HCT116 (cell line): ENCODE measurements around the gene SYNE1. TPM values are rescaled to one million over a fixed set of nuclear protein-coding genes. Genes with fewer than 3 reads are reported as not detected.
A peak's percentile ranks its signal among the peaks of the same experiment; 100 is the strongest.

Experiments used
- ATAC-seq: fragments of 200-7000 bp; cut with Tn5 transposase; 2 replicates; pipeline ENCODE4 v1.9.1; 2020; ENCODE audit warnings: mild to moderate bottlenecking, moderate library complexity
- BruUV-seq: library from RNA; stranded (reverse); fragments of 400-500 nt; replicated peaks from 2 replicates; lab custom pipeline; 2021; lab: Mats Ljungman, UMichigan
- CTCF ChIA-PET: fragments of 300-600 bp; sonication (Branson Sonifier 250); formaldehyde crosslinking; loops from one replicate; lab custom pipeline; 2021; ENCODE audit warnings: antibody characterized with exemption; lab: Charles Lee
- POLR2A ChIA-PET: fragments of 300-600, 350-600 bp; sonication (Branson Sonifier 250); formaldehyde crosslinking; loops from one replicate; lab custom pipeline; 2021; ENCODE audit warnings: antibody characterized with exemption; lab: Charles Lee
- RAD21 ChIA-PET, 2 experiments: fragments of 300-600 bp; sonication (Branson Sonifier 250); formaldehyde crosslinking; loops; one replicate each; lab custom pipeline; 2023; ENCODE audit warnings: low total read pairs in 2 of 2; ENCODE audit not compliant: uncharacterized antibody in 2 of 2, unreplicated experiment in 2 of 2, low non-redundant PET in 1 of 2; lab: Charles Lee
- DNase-seq: peaks from one replicate; pipeline ENCODE4 v3.0.0-alpha.2; 2010; ENCODE audit warnings: low read depth, low spot score
- H2AFZ ChIP-seq: fragments of 200-600 bp; shearing (Covaris generic), sonication (generic); 2 replicates; pipeline ENCODE4 v1.6.1; 2017; ENCODE audit warnings: low read depth, mixed run types, mixed read lengths, antibody characterized with exemption, low read length; ENCODE audit not compliant: poor library complexity, severe bottlenecking
- H3K27ac ChIP-seq: 2 replicates; pipeline ENCODE4 v1.5.1; 2012; ENCODE audit warnings: low read depth, low read length
- H3K27me3 ChIP-seq: fragments of 200-600 bp; sonication (generic); 2 replicates; pipeline ENCODE4 v1.6.1; 2016; ENCODE audit warnings: mixed run types, low read length, mixed read lengths; ENCODE audit not compliant: insufficient read depth
- H3K36me3 ChIP-seq, 2 experiments: fragments of 200-500 bp in 1 of 2; fragments of 200-600 bp in 1 of 2; sonication (Bioruptor generic) in 1 of 2; sonication (generic) in 1 of 2; 2 replicates each; pipeline versions ENCODE4 v1.5.1 to v1.6.1; 2014 to 2016; ENCODE audit warnings: low read length in 2 of 2, inconsistent platforms in 1 of 2, mixed read lengths in 1 of 2, mixed run types in 1 of 2; ENCODE audit not compliant: insufficient read depth in 2 of 2, control insufficient read depth in 1 of 2
- H3K4me1 ChIP-seq, 2 experiments: fragments of 200-600 bp in 1 of 2; sonication (generic) in 1 of 2; 2 replicates each; pipeline versions ENCODE4 v1.5.1 to v1.6.1; 2012 to 2017; ENCODE audit warnings: low read length in 2 of 2, inconsistent platforms in 1 of 2, mild to moderate bottlenecking in 1 of 2, mixed read lengths in 1 of 2, mixed run types in 1 of 2, moderate library complexity in 1 of 2; ENCODE audit not compliant: insufficient read depth in 2 of 2, control insufficient read depth in 1 of 2
- H3K4me2 ChIP-seq: fragments of 200-600 bp; sonication (generic); 2 replicates; pipeline ENCODE4 v1.6.1; 2017; ENCODE audit warnings: mixed run types, low read length, mixed read lengths
- H3K4me3 ChIP-seq, 2 experiments: fragments of 200-600 bp in 1 of 2; sonication (generic) in 1 of 2; replicated peaks in 1 of 2; 2 replicates each; pipeline ENCODE4 v1.5.1; 2011 to 2016; ENCODE audit warnings: low read length in 2 of 2, control low read depth in 1 of 2, low read depth in 1 of 2, mild to moderate bottlenecking in 1 of 2, mixed read lengths in 1 of 2, mixed run types in 1 of 2
- H3K79me2 ChIP-seq: fragments of 200-600 bp; sonication (generic); 2 replicates; pipeline ENCODE4 v1.6.1; 2017; ENCODE audit warnings: mild to moderate bottlenecking, mixed run types, low read length, moderate library complexity, mixed read lengths; ENCODE audit not compliant: insufficient read depth
- H3K9ac ChIP-seq: fragments of 200-600 bp; sonication (generic); 2 replicates; pipeline ENCODE4 v1.6.1; 2016; ENCODE audit warnings: low read length, mixed read lengths
- H3K9me2 ChIP-seq: fragments of 200-600 bp; sonication (generic), shearing (Covaris generic); 2 replicates; pipeline ENCODE4 v1.6.1; 2017; ENCODE audit warnings: mixed run types, mild to moderate bottlenecking, moderate library complexity; ENCODE audit not compliant: insufficient read depth
- H3K9me3 ChIP-seq, 2 experiments: fragments of 200-500 bp in 1 of 2; fragments of 200-600 bp in 1 of 2; sonication (Bioruptor generic) in 1 of 2; sonication (generic) in 1 of 2; 2 replicates each; pipeline ENCODE4 v1.6.1; 2014 to 2017; ENCODE audit warnings: low read length in 2 of 2, mixed read lengths in 2 of 2, inconsistent platforms in 1 of 2, low read depth in 1 of 2, mild to moderate bottlenecking in 1 of 2, mixed run types in 1 of 2, moderate library complexity in 1 of 2; ENCODE audit not compliant: control insufficient read depth in 1 of 2, insufficient read depth in 1 of 2
- H4K20me1 ChIP-seq: fragments of 200-600 bp; sonication (generic), shearing (Covaris generic); 2 replicates; pipeline ENCODE4 v1.6.1; 2017; ENCODE audit warnings: mixed run types, mild to moderate bottlenecking, moderate library complexity; ENCODE audit not compliant: insufficient read depth
- CBX3 ChIP-seq: IDR thresholded peaks from 2 replicates; pipeline ENCODE4 v1.6.1; 2012; ENCODE audit warnings: low read depth
- CEBPB ChIP-seq: IDR thresholded peaks from 2 replicates; pipeline ENCODE4 v1.6.1; 2012; ENCODE audit warnings: low read depth
- EGR1 ChIP-seq: IDR thresholded peaks from 2 replicates; pipeline ENCODE4 v1.6.1; 2012; ENCODE audit warnings: low read depth
- ELF1 ChIP-seq: IDR thresholded peaks from 2 replicates; pipeline ENCODE4 v1.6.1; 2012; ENCODE audit warnings: low read depth, borderline replicate concordance
- EZH2 ChIP-seq: fragments of 200-600 bp; sonication (generic); IDR thresholded peaks from 2 replicates; pipeline ENCODE4 v1.6.1; 2017; ENCODE audit warnings: antibody characterized with exemption, mixed run types
- EZH2phosphoT487 ChIP-seq: fragments of 200-600 bp; IDR thresholded peaks from 2 replicates; pipeline ENCODE4 v1.6.1; 2018; ENCODE audit warnings: antibody characterized with exemption, borderline replicate concordance
- JUND ChIP-seq: IDR thresholded peaks from 2 replicates; pipeline ENCODE4 v1.6.1; 2012
- MAX ChIP-seq: IDR thresholded peaks from 2 replicates; pipeline ENCODE4 v1.6.1; 2012
- POLR2AphosphoS5 ChIP-seq: IDR thresholded peaks from 2 replicates; pipeline ENCODE4 v1.6.1; 2011; ENCODE audit warnings: mild to moderate bottlenecking, low read depth, low read length, moderate library complexity
- SP1 ChIP-seq: IDR thresholded peaks from 2 replicates; pipeline ENCODE4 v1.6.1; 2012; ENCODE audit warnings: low read depth
- ZBTB33 ChIP-seq: IDR thresholded peaks from 2 replicates; pipeline ENCODE4 v1.6.1; 2011; ENCODE audit warnings: mild to moderate bottlenecking, low read length, moderate library complexity; ENCODE audit not compliant: insufficient replicate concordance; ENCODE audit errors: extremely low read depth
- ZFX ChIP-seq: fragments of 450-650 bp; IDR thresholded peaks from 2 replicates; pipeline ENCODE4 v1.6.1; 2017
- intact Hi-C: fragments of 100-400 bp; cut with micrococcal nuclease; formaldehyde crosslinking; loops from 2 replicates; pipeline ENCODE4 v1.10.0; 2022
- total RNA-seq: library from RNA; stranded (reverse); gene quantifications from one replicate; pipeline ENCODE4 v1.2.1, GENCODE V29; 2021; ENCODE audit not compliant: unreplicated experiment
- TF ChIP-seq, protein P1 (sequence below), 3 experiments: fragments of 200-600 bp in 1 of 3; sonication (generic) in 1 of 3; IDR thresholded peaks in 2 of 3; conservative IDR thresholded peaks in 1 of 3; 2 replicates each; pipeline ENCODE4 v1.5.1; 2012 to 2017; ENCODE audit warnings: low read depth in 2 of 3, low read length in 2 of 3, antibody characterized with exemption in 1 of 3, borderline replicate concordance in 1 of 3, control low read depth in 1 of 3, mild to moderate bottlenecking in 1 of 3, mixed read lengths in 1 of 3, mixed run types in 1 of 3, moderate library complexity in 1 of 3; ENCODE audit not compliant: insufficient read depth in 1 of 3

Gene SYNE1
- total RNA-seq, 1 experiment from 2014 or later, result 5.4 TPM

- Histone ChIP-seq H3K36me3 (no peaks in the 10 kb centered on the region), H3K9me3 (no peaks in the 10 kb centered on the region), H3K9ac (no peak overlapping the region), H3K27ac (no peak overlapping the region), H3K27me3 (no peaks in the 10 kb centered on the region), H3K4me2 (no peak overlapping the region), H3K4me1 (no peaks in the 10 kb centered on the region), H4K20me1 (no peaks in the 10 kb centered on the region), H3K4me3 (no peak overlapping the region), H3K79me2 (no peaks in the 10 kb centered on the region), H2AFZ (no peak overlapping the region), H3K9me2 (no peaks in the 10 kb centered on the region)
- POLR2A ChIA-PET, result interaction anchor here (0.6 kb wide), 1 partner anchor 19 kb away, joined by 4 read pairs; no protein-coding TSS in a partner anchor
- CTCF ChIA-PET, result interaction anchor here (1.1 kb wide), 1 partner anchor 10 kb away, joined by 4 read pairs; no protein-coding TSS in a partner anchor
- DNase-seq, result no peak
- intact Hi-C loops, result no loop called here
- no TSS peak for BruUV-seq
- no peak for ATAC-seq
- TF ChIP-seq CEBPB, result no peak
- TF ChIP-seq, protein P1, sequence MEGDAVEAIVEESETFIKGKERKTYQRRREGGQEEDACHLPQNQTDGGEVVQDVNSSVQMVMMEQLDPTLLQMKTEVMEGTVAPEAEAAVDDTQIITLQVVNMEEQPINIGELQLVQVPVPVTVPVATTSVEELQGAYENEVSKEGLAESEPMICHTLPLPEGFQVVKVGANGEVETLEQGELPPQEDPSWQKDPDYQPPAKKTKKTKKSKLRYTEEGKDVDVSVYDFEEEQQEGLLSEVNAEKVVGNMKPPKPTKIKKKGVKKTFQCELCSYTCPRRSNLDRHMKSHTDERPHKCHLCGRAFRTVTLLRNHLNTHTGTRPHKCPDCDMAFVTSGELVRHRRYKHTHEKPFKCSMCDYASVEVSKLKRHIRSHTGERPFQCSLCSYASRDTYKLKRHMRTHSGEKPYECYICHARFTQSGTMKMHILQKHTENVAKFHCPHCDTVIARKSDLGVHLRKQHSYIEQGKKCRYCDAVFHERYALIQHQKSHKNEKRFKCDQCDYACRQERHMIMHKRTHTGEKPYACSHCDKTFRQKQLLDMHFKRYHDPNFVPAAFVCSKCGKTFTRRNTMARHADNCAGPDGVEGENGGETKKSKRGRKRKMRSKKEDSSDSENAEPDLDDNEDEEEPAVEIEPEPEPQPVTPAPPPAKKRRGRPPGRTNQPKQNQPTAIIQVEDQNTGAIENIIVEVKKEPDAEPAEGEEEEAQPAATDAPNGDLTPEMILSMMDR (IDR thresholded peaks at IDR 0.05 in 2 of 3, conservative IDR thresholded peaks at IDR 0.05 in 1 of 3; ENCODE audit: borderline replicate concordance in 1 of 3, insufficient read depth in 1 of 3, low read depth in 2 of 3, low read length in 2 of 3), result peak in 2 of 3 experiments; percentile 20 to 25; a peak in 1 of 6 replicates
- RAD21 ChIA-PET, result no interaction called here
Measured at GRCh38 chr6:152078804-152079203, 558.4 kb downstream of the SYNE1 start.

DNA sequence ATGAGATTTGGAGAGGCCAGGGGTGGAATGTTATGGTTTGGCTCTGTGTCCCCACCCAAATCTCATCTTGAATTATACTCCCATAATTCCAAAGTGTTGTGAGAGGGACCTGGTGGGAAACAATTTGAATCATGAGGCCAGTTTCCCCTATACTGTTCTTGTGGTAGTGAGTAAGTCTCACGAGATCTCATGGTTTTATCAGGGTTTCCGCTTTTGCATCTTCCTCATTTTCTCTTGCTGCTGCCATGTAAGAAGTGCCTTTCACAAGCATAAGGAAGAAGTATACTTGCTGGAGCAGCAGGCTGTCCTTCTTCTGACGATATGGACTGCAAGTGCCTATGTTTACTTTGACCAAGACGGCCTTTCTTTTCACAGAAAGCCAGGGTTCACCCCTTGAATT, 559.2 kb downstream of the SYNE1 start:
- Histone ChIP-seq H3K9me2 (no peaks in the 10 kb centered on the region), H3K9me3 (no peaks in the 10 kb centered on the region), H2AFZ (no peak overlapping the region), H3K9ac (no peak overlapping the region), H4K20me1 (no peaks in the 10 kb centered on the region), H3K4me3 (no peak overlapping the region), H3K4me1 (no peaks in the 10 kb centered on the region), H3K79me2 (no peaks in the 10 kb centered on the region), H3K27me3 (no peaks in the 10 kb centered on the region), H3K27ac (no peak overlapping the region), H3K4me2 (no peak overlapping the region), H3K36me3 (no peaks in the 10 kb centered on the region)
- no TSS peak for BruUV-seq
- ChIA-PET RAD21 (no interaction called here), CTCF (no interaction called here), POLR2A (no interaction called here)
- ATAC-seq, result no peak
- intact Hi-C loops, result no loop called here
- no peak for TF ChIP-seq ELF1
- no peak for TF ChIP-seq ZBTB33
- no peak for TF ChIP-seq ZFX
- no peak for TF ChIP-seq MAX
- TF ChIP-seq CBX3, result no peak
- TF ChIP-seq POLR2AphosphoS5, result no peak
- no peak for TF ChIP-seq EZH2phosphoT487
- TF ChIP-seq EGR1, result no peak
- TF ChIP-seq SP1, result no peak
- no peak for TF ChIP-seq EZH2
- TF ChIP-seq JUND, result no peak
- DNase-seq, result no peak
